ENCODE results near the gene ST8SIA5. TPM values are rescaled to one million over a fixed set of nuclear protein-coding genes. Genes with fewer than 3 reads are reported as not detected.

Gene ST8SIA5
- total RNA-seq, 2 experiments from 2014 or later = not detected

DNA sequence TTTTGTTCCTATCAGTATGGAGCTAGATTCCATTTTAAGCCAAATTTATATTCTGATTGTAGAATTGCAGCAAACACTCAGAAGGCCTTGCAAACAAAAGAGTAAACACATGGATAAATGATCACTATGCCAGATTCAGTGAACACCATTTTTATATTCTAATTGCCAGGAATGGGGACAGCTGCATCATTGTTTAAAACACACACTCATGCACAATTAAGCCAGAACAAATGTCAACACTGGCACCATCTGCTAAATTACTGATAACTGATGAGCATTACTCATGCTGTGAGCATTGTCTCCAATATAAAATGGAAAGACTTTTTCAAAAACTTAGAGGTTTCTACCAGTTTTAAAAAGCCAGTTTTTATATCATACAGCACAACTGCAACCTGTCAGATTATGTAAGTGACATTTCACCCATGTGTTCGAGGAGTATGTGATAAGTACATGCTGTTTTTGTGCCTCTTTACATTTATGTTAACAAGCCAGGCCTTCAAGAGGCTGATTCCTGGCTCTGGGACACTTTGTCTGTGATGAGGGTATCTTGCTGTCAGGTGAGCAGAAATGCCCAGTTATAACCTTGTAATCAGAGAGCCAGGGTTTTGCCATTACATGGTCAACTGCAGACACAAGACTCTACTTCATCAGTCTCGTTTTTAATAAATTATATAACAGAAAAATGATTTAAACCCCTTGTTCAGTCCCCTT, 4.4 kb upstream of the ST8SIA5 start:
- H3K4me1 Mint-ChIP-seq (ENCODE audit: low read depth) = peaks cover 5% of the 10 kb centered on the region
- no peak overlapping the region for H3K27ac Mint-ChIP-seq
- H3K9me3 Mint-ChIP-seq = no peaks in the 10 kb centered on the region
- intact Hi-C loops (cut with micrococcal nuclease) = no loop called here
- CTCF ChIA-PET = no interaction called here
- H3K36me3 Mint-ChIP-seq (ENCODE audit: low read depth) = no peaks in the 10 kb centered on the region
- DNase-seq = no peak
- H3K27me3 Mint-ChIP-seq (ENCODE audit: low read depth) = peaks cover 50% of the 10 kb centered on the region
- H3K4me3 Mint-ChIP-seq = no peak overlapping the region

DNA sequence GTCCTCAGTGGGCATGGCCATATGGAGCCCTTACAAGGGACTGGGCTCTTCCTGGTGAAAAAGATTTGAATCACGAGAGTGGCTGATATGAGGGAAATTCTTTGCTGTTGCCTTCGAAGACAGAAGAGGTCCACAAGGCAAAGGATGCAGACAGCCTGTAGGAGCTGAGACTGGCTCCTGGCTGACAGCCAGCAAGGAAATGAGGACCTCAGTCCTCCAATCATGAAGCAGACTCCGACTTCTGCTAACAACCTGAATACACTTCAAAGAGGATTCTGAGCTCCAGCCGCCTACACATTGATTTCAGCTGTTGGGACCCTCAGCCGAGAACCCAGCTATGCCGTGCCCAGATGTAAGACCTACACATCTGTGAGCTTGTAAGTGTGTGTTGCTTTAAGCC, 3.0 kb upstream of the ST8SIA5 start:
- Mint-ChIP-seq H3K4me3 (no peak overlapping the region), H3K27ac (no peak overlapping the region), H3K9me3 (no peaks in the 10 kb centered on the region), H3K4me1 (ENCODE audit: low read depth) (peaks cover 13% of the 10 kb centered on the region), H3K27me3 (ENCODE audit: low read depth) (peaks cover 55% of the 10 kb centered on the region), H3K36me3 (ENCODE audit: low read depth) (no peaks in the 10 kb centered on the region)
- intact Hi-C loops (cut with micrococcal nuclease) = loop anchor here (10.0 kb wide), 1 partner anchor 155 kb away; the partner anchor contains the start of genes KATNAL2 and PIAS2
- CTCF ChIA-PET = interaction anchor here (0.5 to 0.7 kb wide), 2 partner anchors 290 to 544 kb away, joined by 3 to 6 read pairs; no protein-coding TSS in a partner anchor
- no peak for DNase-seq

DNA sequence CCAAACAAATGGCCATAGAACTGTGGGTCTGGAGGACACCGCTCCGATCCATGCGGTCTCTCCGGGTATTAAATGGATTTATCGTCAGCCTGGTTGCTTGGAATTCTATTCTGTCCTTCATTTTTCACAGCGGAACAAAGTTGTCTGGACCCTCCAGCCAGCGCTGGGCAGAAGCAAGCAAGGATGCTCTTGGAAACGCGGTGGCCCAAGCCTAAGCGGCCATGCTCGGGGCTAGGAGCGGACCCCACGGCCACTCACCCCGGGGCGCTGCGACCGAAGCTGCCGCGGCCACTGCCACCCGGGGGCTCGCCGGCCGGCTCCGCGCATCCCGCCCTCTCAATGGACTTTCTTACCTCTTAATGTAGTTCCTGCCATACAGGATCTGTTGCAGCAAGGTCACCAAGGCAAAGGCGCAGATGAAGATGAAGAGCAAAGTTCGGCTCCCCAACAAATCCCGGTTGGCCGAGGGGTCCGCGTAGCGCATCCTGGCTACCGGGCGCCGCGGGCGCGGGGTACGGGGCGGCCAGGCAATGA, 761 bp downstream of the ST8SIA5 start:
- Mint-ChIP-seq H3K4me3 (no peak overlapping the region), H3K36me3 (ENCODE audit: low read depth) (no peaks in the 10 kb centered on the region), H3K27me3 (ENCODE audit: low read depth) (peaks cover 59% of the 10 kb centered on the region), H3K9me3 (no peaks in the 10 kb centered on the region), H3K4me1 (ENCODE audit: low read depth) (peaks cover 16% of the 10 kb centered on the region), H3K27ac (no peak overlapping the region)
- intact Hi-C loops (cut with micrococcal nuclease) = loop anchor here (10.0 kb wide), 1 partner anchor 159 kb away; the partner anchor contains the start of genes KATNAL2 and PIAS2
- CTCF ChIA-PET = interaction anchor here (0.7 kb wide), 1 partner anchor 10 kb away, joined by 3 read pairs; no protein-coding TSS in a partner anchor
- no peak for DNase-seq

DNA sequence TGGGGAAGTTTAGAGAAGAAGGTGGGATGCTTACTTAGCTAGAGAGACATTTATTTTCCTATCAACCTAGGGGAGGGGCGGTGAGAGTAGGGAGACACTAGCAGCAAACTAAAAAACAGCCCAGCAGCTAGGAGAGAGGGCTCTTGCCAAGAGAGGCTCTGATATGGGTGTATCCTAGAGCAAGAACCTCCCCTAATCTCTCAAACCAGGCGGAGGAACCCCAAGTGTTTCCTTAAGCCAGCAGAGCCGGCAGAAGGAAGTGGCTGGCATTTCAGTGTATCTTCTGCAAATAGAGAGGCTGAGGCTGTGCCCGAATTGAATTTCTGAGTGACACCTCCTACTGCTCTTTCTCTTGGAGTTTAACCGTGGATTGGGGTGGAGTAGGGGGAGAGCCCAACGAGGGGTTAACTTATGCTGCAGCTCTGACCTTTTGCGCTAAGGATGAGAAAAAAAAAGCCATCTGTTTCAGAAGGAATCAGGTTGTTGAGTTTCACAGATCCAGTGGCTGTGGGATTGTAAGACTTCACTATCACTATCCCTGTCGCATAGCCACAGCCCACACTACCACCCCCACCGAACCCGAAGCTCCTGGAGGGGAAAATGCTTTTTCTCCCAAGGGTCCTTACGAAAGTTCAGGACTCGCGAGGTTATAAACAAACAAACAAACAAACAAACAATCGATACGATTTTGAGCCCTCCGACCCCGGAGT, 1.4 kb downstream of the ST8SIA5 start:
- CTCF ChIA-PET = interaction anchor here (0.7 kb wide), 1 partner anchor 9 kb away, joined by 3 read pairs; no protein-coding TSS in a partner anchor
- Mint-ChIP-seq H3K27me3 (ENCODE audit: low read depth) (peaks cover 62% of the 10 kb centered on the region), H3K9me3 (no peaks in the 10 kb centered on the region), H3K36me3 (ENCODE audit: low read depth) (no peaks in the 10 kb centered on the region), H3K27ac (no peak overlapping the region), H3K4me1 (ENCODE audit: low read depth) (peaks cover 16% of the 10 kb centered on the region), H3K4me3 (no peak overlapping the region)
- no peak for DNase-seq
- intact Hi-C loops (cut with micrococcal nuclease) = loop anchor here (10.0 kb wide), 1 partner anchor 159 kb away; the partner anchor contains the start of genes KATNAL2 and PIAS2

DNA sequence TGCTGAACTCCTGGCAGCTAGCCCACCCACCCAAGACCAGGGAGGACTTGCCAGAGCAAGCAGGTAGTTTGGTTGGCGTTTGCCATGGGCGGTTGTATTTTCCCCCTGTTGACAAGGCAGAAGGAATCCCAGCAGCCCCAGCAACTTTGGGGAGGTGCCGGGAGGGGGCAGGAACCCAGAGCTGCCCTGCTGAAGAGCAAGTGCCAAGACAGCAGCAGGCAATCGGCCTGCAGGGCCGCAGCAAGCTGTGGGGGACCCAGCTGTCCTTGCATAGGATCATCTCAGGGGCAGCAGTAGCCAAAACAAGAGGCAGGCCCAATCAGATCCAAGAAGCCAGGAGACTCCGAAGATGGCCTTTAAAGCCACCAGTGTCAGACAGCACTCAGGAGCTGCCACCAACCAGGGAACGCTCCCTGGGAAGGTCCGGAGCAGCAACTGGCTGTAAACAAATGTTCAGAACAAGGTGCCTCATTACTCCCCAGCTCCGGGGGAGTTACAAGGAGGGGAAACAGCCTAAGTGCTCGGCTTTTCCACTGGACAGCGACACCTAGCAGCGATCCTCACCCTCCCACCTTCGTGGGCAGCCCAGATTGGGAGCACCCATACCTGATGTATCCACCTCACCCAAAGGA, 2.1 kb downstream of the ST8SIA5 start:
- CTCF ChIA-PET = interaction anchor here (1.0 kb wide), 1 partner anchor 24 kb away, joined by 3 read pairs; no protein-coding TSS in a partner anchor
- no peak overlapping the region for H3K4me3 Mint-ChIP-seq
- H3K9me3 Mint-ChIP-seq = no peaks in the 10 kb centered on the region
- H3K27me3 Mint-ChIP-seq (ENCODE audit: low read depth) = peaks cover 56% of the 10 kb centered on the region
- DNase-seq = no peak
- no peak overlapping the region for H3K27ac Mint-ChIP-seq
- H3K4me1 Mint-ChIP-seq (ENCODE audit: low read depth) = peaks cover 16% of the 10 kb centered on the region
- intact Hi-C loops (cut with micrococcal nuclease) = loop anchor here (10.0 kb wide), 1 partner anchor 160 kb away; the partner anchor contains the start of genes KATNAL2 and PIAS2
- no peaks in the 10 kb centered on the region for H3K36me3 Mint-ChIP-seq (ENCODE audit: low read depth)

DNA sequence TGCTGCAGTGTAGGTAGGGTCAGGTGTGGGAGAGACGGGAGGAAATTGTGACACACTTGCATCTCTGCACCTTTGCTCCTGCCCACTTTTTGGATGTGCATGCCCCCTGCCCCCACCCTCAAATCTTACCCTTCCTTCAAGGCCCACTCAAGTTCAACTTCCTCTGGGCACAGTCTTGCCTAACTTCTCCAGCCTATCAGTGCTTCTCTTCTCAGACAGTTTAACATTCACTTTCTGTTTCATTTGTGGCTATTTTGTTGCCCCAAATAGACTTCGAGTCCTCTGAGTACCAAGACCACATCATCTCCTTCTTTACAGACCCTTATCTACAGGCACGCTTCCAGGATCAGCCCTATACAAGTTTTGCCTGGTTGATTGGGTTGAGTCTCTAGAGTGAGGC, 2.7 kb downstream of the ST8SIA5 start:
- intact Hi-C loops (cut with micrococcal nuclease) = loop anchor here (10.0 kb wide), 1 partner anchor 161 kb away; the partner anchor contains the start of genes KATNAL2 and PIAS2

DNA sequence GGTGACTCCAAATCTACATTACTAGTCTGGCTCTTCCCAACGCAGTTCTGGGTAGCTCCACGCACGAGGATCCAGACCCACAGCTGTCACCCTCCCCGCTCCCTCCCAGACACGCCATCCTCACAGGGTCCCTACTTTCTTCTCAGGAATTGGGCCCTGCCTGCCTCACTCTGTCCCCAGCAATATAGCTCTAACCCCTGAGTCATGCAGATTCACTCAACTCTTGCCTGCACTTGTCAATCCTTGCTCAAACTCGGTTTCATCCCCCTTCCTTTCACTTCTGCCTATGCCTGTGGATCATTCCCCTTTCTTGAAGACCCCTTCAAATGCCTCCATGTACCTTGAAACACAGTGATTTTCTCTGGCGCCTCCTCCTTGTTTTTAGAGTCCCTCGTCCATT, 5.0 kb downstream of the ST8SIA5 start:
- DNase-seq = no peak
- H3K4me1 Mint-ChIP-seq (ENCODE audit: low read depth) = peaks cover 11% of the 10 kb centered on the region
- H3K9me3 Mint-ChIP-seq = no peaks in the 10 kb centered on the region
- CTCF ChIA-PET = no interaction called here
- no peak overlapping the region for H3K4me3 Mint-ChIP-seq
- H3K27ac Mint-ChIP-seq = no peak overlapping the region
- peaks cover 37% of the 10 kb centered on the region for H3K27me3 Mint-ChIP-seq (ENCODE audit: low read depth)
- intact Hi-C loops (cut with micrococcal nuclease) = loop anchor here (10.0 kb wide), 1 partner anchor 163 kb away; the partner anchor contains the start of genes KATNAL2 and PIAS2
- H3K36me3 Mint-ChIP-seq (ENCODE audit: low read depth) = no peaks in the 10 kb centered on the region

More for the DNA sequence above, 2.7 kb downstream of the ST8SIA5 start:
- no peak overlapping the region for H3K4me3 Mint-ChIP-seq
- no peak for DNase-seq
- CTCF ChIA-PET = interaction anchor here (1.0 kb wide), 1 partner anchor 24 kb away, joined by 3 read pairs; no protein-coding TSS in a partner anchor
- no peaks in the 10 kb centered on the region for H3K36me3 Mint-ChIP-seq (ENCODE audit: low read depth)
- no peaks in the 10 kb centered on the region for H3K9me3 Mint-ChIP-seq
- H3K27me3 Mint-ChIP-seq (ENCODE audit: low read depth) = peaks cover 52% of the 10 kb centered on the region
- no peak overlapping the region for H3K27ac Mint-ChIP-seq
- H3K4me1 Mint-ChIP-seq (ENCODE audit: low read depth) = peaks cover 16% of the 10 kb centered on the region

DNA sequence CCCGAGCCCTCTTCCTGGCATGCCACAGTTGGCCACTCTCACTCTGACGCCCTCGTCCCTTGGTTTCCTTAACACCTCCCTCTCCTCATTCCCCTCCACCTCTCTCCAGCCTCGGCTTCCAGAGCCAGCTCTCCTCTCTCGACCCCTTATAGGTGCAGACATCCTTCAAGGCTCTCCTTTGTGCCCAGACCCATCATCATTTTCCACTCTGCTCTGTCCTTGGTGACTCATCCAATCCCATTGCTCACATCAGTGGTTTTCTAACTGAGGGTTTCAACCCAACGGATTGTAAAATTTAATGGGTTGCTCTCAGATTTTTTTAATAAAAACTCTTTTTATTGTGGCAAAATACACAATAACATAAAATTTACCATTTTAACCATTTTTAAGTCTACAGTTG, 6.2 kb downstream of the ST8SIA5 start:
- CTCF ChIA-PET = no interaction called here
- intact Hi-C loops (cut with micrococcal nuclease) = loop anchor here (10.0 kb wide), 1 partner anchor 164 kb away; the partner anchor contains the start of genes KATNAL2 and PIAS2
- DNase-seq = no peak
- Mint-ChIP-seq H3K4me3 (no peak overlapping the region), H3K36me3 (ENCODE audit: low read depth) (no peaks in the 10 kb centered on the region), H3K27me3 (ENCODE audit: low read depth) (peaks cover 39% of the 10 kb centered on the region), H3K9me3 (no peaks in the 10 kb centered on the region), H3K27ac (no peak overlapping the region), H3K4me1 (ENCODE audit: low read depth) (peaks cover 8% of the 10 kb centered on the region)

DNA sequence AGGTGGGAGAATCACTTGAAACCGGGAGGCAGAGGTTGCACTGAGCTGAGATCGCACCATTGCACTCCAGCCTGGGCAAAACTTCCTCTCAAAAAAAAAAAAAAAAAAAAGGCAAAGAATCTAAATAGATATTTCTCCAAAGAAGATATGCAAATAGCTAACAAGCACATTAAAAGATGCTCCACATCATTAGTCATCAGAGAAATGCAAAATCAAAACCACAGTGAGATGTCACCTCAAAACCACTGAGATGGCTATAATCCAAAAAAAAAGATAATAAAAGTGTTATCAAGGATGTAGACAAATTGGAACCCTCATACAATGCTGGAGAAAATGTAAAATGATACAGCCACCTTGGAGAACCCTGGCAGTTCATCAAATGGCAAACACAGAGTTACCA, 8.4 kb downstream of the ST8SIA5 start:
- intact Hi-C loops (cut with micrococcal nuclease) = no loop called here
- no peak for DNase-seq
- CTCF ChIA-PET = no interaction called here
- H3K27me3 Mint-ChIP-seq (ENCODE audit: low read depth) = peaks cover 42% of the 10 kb centered on the region
- H3K4me3 Mint-ChIP-seq = no peak overlapping the region
- no peaks in the 10 kb centered on the region for H3K36me3 Mint-ChIP-seq (ENCODE audit: low read depth)
- no peak overlapping the region for H3K27ac Mint-ChIP-seq
- no peaks in the 10 kb centered on the region for H3K4me1 Mint-ChIP-seq (ENCODE audit: low read depth)
- no peaks in the 10 kb centered on the region for H3K9me3 Mint-ChIP-seq

DNA sequence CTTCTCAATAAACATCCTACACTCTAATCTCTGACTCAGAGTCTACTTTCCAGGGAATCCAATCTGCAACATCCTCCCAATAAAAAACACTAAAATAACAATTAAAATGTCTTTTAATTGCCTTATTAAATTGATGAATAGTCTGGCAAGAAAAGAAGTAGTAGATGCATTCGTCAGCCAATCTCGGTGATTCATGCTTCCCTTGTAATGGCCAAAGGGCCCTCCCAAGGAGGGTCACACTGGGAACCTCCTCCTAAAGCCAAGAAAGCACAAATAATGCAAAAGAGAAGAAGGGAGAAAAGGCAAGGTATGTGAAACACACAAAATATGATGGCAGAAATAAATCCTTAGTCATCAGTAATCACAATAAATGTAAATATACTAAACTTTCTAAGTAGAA, 16.8 kb downstream of the ST8SIA5 start:
- peaks cover 42% of the 10 kb centered on the region for H3K27me3 Mint-ChIP-seq (ENCODE audit: low read depth)
- CTCF ChIA-PET = no interaction called here
- no peaks in the 10 kb centered on the region for H3K4me1 Mint-ChIP-seq (ENCODE audit: low read depth)
- H3K9me3 Mint-ChIP-seq = peaks cover 2% of the 10 kb centered on the region
- DNase-seq = no peak
- no peak overlapping the region for H3K27ac Mint-ChIP-seq
- no peak overlapping the region for H3K4me3 Mint-ChIP-seq
- H3K36me3 Mint-ChIP-seq (ENCODE audit: low read depth) = no peaks in the 10 kb centered on the region
- intact Hi-C loops (cut with micrococcal nuclease) = no loop called here

DNA sequence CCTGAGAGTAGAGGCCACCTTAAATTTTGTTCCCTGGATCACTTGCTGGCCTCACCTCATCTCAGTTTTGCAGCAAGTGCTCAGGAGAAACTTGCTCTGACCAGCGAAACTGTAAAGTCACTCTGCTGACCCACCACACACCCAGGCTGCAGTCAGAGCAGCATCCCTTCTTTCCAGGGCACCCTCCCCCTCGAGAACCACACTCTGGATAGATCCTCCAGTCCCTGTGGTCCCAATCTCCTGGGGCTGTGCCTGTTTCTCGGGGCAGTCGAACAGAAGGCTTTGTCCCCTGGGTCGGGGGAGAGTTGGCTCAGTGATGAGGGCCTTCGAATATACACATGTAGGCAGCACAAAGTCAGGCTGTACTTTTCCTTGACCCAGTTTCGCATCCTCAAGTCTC, 18.4 kb downstream of the ST8SIA5 start:
- Mint-ChIP-seq H3K27me3 (ENCODE audit: low read depth) (peaks cover 31% of the 10 kb centered on the region), H3K4me3 (no peak overlapping the region), H3K9me3 (peaks cover 2% of the 10 kb centered on the region), H3K36me3 (ENCODE audit: low read depth) (no peaks in the 10 kb centered on the region), H3K4me1 (ENCODE audit: low read depth) (no peaks in the 10 kb centered on the region), H3K27ac (no peak overlapping the region)
- intact Hi-C loops (cut with micrococcal nuclease) = no loop called here
- CTCF ChIA-PET = no interaction called here
- DNase-seq = no peak

DNA sequence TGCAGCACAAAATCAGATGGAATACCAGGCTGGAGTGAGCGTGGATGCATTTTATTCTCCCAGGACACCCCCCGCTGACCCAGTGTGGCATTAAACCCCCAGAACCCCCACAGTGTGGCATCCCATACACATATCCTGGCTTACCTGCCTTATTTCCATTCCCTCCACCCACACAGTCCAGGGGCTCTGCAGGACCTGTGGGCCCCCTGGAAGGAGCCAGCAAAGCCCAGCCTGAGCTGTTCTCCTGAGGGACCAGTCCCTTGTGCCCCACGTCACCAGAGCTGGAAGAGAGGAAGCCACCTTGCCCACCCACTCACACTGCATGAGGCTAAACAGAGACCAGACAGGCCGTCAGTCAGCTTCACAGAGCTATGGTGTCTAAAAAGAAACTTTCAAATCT, 20.1 kb downstream of the ST8SIA5 start:
- intact Hi-C loops (cut with micrococcal nuclease) = no loop called here
- peaks cover 23% of the 10 kb centered on the region for H3K27me3 Mint-ChIP-seq (ENCODE audit: low read depth)
- H3K27ac Mint-ChIP-seq = no peak overlapping the region
- H3K36me3 Mint-ChIP-seq (ENCODE audit: low read depth) = no peaks in the 10 kb centered on the region
- CTCF ChIA-PET = interaction anchor here (0.5 kb wide), 1 partner anchor 307 kb away, joined by 4 read pairs; no protein-coding TSS in a partner anchor
- no peaks in the 10 kb centered on the region for H3K4me1 Mint-ChIP-seq (ENCODE audit: low read depth)
- peaks cover 2% of the 10 kb centered on the region for H3K9me3 Mint-ChIP-seq
- no peak for DNase-seq
- no peak overlapping the region for H3K4me3 Mint-ChIP-seq

All from activated naive CD4-positive, alpha-beta T cell treated with anti-CD3 and anti-CD28 coated beads for 36 hours (primary cell).